Mammary epithelial cell (primary cell): ENCODE results near the gene DISP3.

ENCODE experiments used
- EZH2 ChIP-seq: IDR thresholded peaks from 2 replicates; pipeline ENCODE4 v1.6.1; 2012; ENCODE audit warnings: low read length, inconsistent platforms, borderline replicate concordance
- TF ChIP-seq, protein P1 (sequence below), 2 donors: IDR thresholded peaks in 1 of 2; conservative IDR thresholded peaks in 1 of 2; 2 replicates each; pipeline ENCODE4 v1.5.1; 2011 to 2012; ENCODE audit warnings: inconsistent platforms in 2 of 2, low read length in 2 of 2, mild to moderate bottlenecking in 2 of 2, control low read depth in 1 of 2, low read depth in 1 of 2; ENCODE audit not compliant: insufficient read depth in 1 of 2; ENCODE audit errors: extremely low read depth in 1 of 2

GRCh38 chr1:11523746-11524464 lies 45.0 kb downstream of the DISP3 start:
- TF ChIP-seq, protein P1, sequence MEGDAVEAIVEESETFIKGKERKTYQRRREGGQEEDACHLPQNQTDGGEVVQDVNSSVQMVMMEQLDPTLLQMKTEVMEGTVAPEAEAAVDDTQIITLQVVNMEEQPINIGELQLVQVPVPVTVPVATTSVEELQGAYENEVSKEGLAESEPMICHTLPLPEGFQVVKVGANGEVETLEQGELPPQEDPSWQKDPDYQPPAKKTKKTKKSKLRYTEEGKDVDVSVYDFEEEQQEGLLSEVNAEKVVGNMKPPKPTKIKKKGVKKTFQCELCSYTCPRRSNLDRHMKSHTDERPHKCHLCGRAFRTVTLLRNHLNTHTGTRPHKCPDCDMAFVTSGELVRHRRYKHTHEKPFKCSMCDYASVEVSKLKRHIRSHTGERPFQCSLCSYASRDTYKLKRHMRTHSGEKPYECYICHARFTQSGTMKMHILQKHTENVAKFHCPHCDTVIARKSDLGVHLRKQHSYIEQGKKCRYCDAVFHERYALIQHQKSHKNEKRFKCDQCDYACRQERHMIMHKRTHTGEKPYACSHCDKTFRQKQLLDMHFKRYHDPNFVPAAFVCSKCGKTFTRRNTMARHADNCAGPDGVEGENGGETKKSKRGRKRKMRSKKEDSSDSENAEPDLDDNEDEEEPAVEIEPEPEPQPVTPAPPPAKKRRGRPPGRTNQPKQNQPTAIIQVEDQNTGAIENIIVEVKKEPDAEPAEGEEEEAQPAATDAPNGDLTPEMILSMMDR (conservative IDR thresholded peaks at IDR 0.05 in 1 of 2, IDR thresholded peaks at IDR 0.05 in 1 of 2; ENCODE audit: extremely low read depth in 1 of 2, insufficient read depth in 1 of 2, low read depth in 1 of 2, low read length in 2 of 2) = no peak
- TF ChIP-seq EZH2 = no peak
